HG03095 (cell line): ENCODE results near the gene AMBP.
"Not testable (repeated sequence)": the region's sequence is repeated elsewhere in the genome, so short reads cannot be mapped to it uniquely, and the experiment has no call there.

Source experiments
- ATAC-seq: cut with Tn5 transposase; IDR thresholded peaks from one replicate; pipeline ENCODE4 v1.9.1; 2021; ENCODE audit warnings: moderate library complexity; ENCODE audit not compliant: unreplicated experiment

The AMBP gene

DNA sequence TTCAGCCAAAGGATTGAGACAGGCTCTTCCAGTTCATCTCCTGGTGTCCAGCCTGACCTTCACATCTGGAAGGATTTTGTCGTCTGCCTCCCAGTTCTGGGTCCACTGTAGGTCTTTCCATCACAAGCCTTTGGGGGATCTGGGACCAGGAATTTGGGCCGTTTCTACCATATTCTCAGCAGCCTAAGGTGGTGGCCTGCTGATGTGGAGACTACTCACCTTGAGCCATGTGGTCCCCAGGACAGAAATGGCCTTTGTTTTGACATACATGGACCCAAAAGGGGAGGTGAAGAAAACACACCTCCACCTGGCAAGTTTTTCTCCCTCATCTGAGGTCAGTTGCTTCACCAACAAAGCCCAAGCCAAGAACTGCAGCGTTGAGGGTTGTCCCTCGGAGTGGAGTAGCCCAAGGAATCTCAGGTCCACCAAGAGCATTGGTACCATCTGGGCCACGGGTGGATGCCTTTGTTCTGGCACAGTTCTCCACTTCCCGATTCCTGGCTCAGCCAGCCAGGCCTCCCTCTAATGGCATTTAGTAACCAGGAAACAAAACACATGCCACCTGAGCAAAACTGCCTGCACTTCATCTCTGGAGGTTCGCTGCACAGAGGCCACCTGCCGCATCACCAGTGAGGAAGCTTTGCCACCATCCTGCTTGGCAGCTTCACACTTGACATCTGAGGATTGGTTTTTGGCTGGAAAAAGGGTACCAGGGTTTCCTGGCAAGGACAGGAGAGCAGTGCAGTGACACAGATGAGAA lies 24.7 kb downstream of the AMBP start:
- no peak for ATAC-seq

- ATAC-seq, result no peak
These were observed 26.4 kb downstream of the AMBP start for GRCh38 chr9:114051706-114052105.

- no peak for ATAC-seq
These were observed 26.8 kb downstream of the AMBP start for GRCh38 chr9:114051281-114051680.

GRCh38 chr9:114050646-114051045 lies 27.5 kb downstream of the AMBP start:
- no peak for ATAC-seq

- no peak for ATAC-seq
These were observed 27.9 kb downstream of the AMBP start for GRCh38 chr9:114050226-114050568.

DNA sequence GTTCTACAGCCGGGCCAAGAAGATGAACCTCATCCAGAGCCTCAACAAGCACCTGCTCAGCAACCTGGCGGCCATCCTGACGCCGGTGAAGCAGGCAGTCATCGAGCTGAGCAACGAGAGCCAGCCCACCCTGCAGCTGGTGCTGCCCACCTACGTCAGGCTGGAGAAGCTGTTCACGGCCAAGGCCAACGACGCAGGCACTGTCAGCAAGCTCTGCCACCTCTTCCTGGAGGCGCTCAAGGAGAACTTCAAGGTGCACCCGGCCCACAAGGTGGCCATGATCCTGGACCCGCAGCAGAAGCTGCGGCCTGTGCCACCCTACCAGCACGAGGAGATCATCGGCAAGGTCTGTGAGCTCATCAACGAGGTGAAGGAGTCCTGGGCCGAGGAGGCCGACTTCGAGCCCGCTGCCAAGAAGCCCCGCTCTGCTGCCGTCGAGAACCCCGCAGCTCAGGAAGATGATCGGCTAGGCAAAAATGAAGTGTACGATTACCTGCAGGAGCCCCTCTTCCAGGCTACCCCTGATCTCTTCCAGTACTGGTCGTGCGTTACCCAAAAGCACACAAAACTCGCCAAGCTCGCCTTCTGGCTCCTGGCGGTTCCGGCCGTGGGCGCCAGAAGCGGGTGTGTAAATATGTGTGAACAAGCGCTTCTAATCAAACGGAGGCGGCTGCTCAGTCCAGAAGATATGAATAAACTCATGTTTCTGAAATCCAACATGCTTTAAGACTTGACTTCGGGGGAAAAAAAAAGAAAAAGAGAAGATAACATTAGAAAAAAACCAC lies 28.5 kb downstream of the AMBP start:
- no peak for ATAC-seq

- ATAC-seq, result no peak
These were observed 29.3 kb downstream of the AMBP start for GRCh38 chr9:114048533-114049415.

GRCh38 chr9:114047717-114048116 lies 30.4 kb downstream of the AMBP start:
- ATAC-seq, result no peak

GRCh38 chr9:114046875-114047274 lies 31.2 kb downstream of the AMBP start:
- no peak for ATAC-seq

DNA sequence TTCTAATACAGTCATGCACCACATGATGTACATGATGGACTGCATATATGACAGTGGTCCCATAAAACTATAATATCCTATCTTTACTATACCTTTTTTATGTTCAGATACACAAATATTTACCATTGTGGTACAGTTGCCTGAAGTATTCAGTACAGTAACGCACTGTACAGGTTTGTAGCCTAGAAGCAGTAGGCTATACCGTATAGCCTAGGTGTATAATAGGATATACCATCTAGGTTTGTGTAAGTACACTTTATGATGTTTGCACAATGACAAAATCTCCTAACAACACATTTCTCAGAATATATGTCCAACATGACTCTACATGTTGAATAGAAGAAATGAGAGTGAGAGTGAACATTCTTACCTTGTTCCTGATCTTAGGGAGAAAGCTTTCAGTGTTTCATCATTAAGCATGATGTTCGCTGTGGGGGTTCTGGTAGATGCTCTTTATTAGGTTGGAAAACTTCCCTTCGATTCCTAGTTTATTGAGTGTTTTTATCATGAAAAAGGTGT lies 31.8 kb downstream of the AMBP start:
- no peak for ATAC-seq

- not testable (repeated sequence) for ATAC-seq
These were observed 34.4 kb downstream of the AMBP start for GRCh38 chr9:114043660-114044059.

DNA sequence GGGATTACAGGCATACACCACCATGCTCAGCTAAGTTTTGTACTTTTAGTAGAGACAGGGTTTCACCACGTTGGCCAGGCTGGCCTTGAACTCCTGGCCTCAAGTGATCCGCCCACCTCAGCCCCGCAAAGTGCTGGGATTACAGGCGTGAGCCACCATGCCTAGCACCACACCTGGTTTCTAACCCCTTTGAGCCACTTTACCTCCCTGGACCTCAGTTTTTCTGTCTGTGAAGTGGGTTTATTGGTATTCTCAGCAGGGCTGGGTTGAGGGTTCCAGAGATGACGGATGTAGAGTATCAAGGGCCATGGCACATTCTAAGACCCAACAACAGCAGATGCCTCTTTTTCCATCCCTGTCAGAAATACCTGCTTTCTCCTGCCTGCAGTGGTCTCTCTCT lies 38.6 kb downstream of the AMBP start:
- ATAC-seq, result no peak

DNA sequence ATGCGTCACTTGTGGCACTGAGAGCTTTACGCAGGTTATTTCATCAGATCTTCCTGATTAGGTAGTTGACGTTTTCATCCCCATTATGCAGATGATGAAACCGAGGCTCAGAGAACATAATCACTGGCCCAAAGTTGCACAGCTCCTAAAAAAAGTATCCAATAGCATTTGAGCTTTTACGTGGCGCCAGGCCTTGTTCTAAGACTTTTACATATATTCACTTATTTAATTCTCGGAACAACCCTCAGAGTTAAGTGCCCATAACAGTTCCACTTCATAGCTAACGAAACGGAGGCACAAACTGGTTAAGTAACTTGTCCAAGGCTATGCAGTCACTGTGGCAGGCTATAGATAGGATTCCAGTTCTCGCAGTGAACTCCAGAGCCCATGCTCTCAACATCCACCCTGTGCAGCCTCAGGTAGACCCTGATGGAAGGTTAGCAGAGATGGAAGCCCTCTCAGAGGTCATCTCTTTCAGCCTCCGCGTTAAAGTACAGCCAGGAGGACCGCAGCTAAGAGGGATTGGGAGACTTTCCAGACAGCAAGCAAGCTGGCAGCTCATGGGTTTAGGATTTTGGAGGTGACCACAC lies 39.3 kb downstream of the AMBP start:
- ATAC-seq, result no peak

DNA sequence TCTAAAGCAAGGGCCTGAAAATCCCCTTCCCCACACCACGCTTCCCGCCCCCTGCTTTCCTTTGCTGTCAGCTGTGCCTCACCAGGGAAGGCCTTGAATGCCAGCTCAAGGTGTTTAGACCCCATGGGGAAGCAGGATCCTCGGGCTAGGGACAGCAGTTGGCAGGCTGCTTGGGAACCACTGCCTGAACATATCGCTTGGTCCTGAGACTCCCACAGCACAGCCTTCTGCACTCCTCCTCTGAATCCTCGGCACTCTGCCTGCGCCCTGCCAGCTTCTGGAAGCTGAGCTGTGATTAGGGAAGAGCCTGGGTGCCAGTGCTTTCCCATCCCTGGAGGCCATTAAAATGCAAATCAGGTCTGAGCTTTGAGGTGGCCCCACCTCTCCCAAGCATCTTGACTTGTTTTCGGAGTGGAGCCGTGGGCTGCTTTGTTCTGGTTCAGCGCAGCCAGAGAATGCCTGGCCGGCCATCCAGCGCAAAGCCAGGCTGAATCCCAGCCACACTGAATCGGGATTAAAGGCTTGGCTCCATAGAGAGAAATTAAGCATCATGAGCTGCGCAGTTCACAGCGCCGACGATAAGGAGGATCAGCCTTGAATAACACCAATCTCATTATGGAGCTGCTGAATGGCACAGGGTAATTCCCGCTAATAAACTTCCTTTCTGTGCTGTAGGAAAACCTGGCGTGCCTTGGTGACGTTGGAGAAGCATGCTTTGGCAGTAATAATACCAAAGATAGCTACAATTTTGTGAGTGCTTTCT lies 40.0 kb downstream of the AMBP start:
- no peak for ATAC-seq

- no peak for ATAC-seq
These were observed 40.9 kb downstream of the AMBP start for GRCh38 chr9:114037249-114037648.

- no peak for ATAC-seq
These were observed 42.0 kb downstream of the AMBP start for GRCh38 chr9:114035845-114036801.

GRCh38 chr9:114035221-114035844 lies 42.8 kb downstream of the AMBP start:
- ATAC-seq, result no peak

DNA sequence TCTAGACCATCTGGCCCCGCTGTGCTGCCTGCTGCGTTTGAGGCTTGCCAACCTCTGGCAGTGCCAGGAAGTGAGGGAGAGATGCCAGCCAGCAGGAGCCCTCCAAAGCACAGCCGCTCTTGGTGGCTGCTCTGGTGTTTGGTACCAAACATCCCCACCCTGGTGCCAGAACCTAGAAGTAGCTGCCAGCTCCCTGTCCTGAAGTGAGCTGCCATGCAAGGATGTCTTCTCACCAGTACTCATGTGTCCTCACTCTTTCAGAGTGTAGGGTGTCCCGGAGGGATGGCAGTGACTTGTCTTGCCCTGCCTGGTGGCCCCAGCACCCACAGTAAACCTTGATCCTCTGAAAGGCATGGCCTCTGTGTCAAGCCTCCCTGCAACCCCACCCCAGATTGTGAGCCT lies 43.4 kb downstream of the AMBP start:
- ATAC-seq, result no peak

DNA sequence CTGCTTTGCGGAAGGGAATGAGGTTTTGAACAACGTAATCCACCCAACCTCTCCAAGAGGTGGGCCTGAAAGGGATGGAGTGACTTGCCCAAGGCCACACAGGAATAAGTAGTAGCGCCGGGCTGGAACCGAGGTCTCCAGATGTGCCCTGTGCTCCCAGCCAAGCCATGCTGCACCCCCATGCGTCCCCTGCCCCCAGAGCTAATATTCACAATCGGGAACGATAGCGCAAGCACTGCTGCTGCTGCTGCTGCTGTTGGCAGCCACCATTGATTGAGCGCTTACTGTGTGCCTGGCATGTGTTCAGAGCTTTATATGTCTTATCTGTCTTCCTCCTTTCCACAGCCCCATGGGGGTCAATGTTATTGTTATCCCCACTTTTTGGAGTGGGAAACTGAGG lies 43.9 kb downstream of the AMBP start:
- ATAC-seq, result no peak
